Inflammatory macrophage treated with lipopolysaccharide for 4 hours (primary cell): ENCODE results near the gene RPS6KA6.

Experiments used
- DNase-seq: peaks from one replicate; pipeline ENCODE4 v3.0.0-alpha.2; 2020

RPS6KA6 gene

GRCh38 chrX:84187533-84188319 lies at the start of gene RPS6KA6:
Gene RPS6KA6 (minus strand): TSS chrX:84188199. CDS start chrX:84187899, 300 bp downstream.
- DNase-seq, result peak; percentile 14

DNA sequence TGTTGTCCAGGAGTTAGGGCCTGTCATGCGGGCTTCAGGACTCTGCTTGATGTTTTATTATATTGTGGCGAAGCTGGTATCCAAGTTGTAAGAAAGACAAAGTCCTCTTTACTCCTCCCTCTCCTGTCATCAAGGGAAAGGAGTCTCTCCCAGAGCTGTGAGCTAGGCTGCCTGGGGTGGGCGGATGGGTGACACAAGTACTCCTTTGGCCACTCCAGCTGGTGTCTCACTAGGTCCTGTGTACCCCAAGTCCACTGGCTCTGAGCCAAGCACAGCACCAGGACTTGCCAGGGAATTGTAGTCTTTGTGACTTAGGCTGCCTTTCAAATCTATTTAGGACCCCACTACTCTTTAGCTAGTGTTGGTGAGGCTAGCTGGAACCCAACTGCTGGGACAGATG lies 36.7 kb upstream of the RPS6KA6 start:
- no peak for DNase-seq

DNA sequence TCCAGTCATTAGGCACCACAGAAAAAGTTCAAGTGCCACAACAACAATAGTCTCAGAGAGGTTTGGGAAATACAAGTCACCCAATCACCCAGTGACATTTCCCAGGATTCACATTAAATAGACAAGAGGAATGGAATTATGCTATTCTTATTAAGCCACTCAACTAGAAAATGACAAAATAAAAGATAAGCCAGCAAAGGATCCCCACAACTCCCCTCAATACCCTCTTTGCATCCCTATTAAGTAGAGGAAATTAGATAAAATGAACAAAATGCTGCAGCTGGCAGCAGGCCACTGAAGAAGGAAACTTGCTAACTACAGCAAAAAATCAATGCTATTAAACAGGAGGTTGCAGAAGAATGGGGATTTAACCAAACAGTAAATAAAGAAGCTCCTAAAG lies 35.3 kb upstream of the RPS6KA6 start:
- DNase-seq, result no peak

GRCh38 chrX:84221181-84221580 lies 33.2 kb upstream of the RPS6KA6 start:
- no peak for DNase-seq

DNA sequence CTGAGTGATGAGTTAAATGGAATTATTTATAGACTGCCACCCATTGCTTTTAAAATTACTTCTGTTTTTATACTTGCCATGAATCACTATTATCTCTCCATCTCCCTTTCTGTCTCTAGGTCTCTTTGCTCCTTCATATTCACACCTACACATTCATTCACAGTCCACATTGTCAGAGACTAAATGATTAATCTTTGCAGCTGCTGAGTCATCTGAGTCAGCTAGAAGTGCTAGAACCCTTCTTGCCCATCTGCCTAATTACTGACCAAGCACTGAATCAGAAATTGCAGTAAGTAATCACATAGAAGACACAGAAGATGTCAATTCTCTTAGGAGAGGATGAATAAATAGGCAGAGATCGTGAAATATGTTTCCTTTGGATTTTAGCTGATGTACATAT lies 31.6 kb upstream of the RPS6KA6 start:
- DNase-seq, result no peak

DNA sequence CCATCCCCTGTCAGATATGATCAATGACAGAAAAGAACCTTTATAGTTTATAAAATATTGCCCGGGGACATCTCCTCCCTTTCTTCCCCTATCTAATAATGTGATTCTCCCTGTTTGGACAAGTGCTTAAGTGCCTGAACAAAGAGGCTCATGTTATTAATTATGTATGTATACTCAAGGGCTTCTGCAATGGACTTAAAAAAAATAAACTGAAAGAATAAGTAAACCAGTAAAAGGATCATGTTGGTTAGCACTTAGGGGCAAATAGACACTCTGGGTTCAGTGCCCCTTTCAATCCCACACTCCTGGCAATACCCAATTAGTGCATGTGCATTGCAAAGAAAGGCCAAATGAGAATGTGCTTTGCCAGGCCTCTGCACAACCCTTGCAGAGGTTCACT lies 30.7 kb upstream of the RPS6KA6 start:
- DNase-seq, result no peak

DNA sequence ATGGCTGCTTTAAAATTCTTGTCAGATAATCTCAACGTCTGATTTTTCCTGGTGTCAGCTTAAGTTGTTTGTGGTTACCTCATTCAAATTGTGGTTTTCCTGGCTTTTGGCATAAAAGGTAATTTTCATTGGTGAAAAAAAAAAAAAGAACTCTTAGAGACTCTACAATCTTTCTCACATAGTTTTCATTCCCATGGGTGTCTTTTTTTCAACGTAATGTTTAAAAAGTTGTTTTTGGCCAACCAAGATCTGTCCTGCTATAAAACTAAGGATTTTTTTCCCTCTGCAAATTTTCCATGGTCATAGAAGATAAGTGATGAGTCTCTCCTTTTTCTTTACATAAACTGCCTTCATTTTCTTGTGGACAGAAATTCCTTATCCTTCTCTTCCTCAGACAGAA lies 28.9 kb upstream of the RPS6KA6 start:
- no peak for DNase-seq

DNA sequence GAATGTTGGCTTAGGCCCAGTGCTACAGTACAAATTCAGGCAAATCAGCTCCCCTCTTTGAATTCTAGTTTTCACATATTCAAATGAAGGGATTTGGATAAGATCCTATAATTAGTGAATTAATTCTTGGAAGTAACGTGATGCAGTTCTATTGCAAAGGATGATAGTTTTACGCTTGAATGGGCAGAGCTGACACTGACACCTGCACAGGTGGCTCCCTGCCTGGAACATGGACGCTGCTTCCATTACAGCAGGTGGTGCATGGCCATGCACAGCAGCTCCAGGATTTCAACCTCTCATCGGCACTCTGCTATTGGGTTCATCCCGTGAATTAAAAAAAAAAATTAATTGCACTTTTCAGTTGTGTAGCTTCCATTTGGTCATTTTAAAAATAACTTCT lies 28.4 kb upstream of the RPS6KA6 start:
- DNase-seq, result no peak

DNA sequence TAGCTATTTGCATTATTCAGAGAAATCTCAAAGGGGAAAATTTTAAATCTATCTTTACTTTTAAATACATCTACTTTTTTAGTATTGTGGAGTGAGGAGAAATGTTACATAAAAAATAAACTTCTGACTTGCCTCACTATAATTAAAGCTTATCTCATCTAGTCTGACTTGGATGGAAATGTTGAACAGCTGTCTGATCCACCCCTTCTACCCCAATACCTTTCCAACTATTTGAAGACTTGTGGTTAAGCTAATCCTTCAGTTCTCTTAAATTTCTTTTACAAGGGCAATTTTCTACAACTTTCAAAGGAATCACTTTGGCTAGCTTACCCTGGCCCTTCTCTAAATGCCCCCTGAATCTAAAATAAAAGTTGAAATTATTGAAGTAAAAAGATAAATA lies 17.3 kb upstream of the RPS6KA6 start:
- no peak for DNase-seq

- no peak for DNase-seq
These were observed 11.7 kb upstream of the RPS6KA6 start for GRCh38 chrX:84199688-84200087.

GRCh38 chrX:84197550-84197949 lies 9.6 kb upstream of the RPS6KA6 start:
- no peak for DNase-seq

- DNase-seq, result no peak
These were observed 4.0 kb upstream of the RPS6KA6 start for GRCh38 chrX:84192006-84192405.

GRCh38 chrX:84189125-84189524 lies 1.1 kb upstream of the RPS6KA6 start:
- no peak for DNase-seq

DNA sequence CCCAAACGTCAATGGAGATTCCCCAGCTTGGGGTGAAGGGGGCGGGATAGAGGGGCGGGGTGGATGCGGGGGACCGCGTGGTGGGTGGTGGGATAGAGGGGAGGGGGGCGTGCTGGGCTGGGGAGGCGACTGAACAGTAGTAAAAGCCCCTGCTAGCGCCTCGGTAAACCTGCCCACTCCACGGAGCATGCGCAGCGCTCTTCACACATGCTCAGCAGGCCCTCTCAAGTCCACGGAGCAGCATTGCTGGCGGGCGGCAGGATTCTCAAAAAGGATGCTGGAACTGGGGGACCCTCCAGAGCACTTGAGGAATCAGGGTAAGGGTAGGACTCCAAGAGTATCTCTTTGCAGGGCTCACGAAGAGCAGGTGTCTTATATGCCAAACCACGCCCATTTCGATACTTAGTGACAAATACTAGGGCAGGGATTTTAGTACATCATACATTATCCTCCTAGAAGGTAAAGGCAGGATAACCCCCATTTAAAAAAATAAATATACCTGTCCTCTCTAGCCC lies 378 bp upstream of the RPS6KA6 start:
- no peak for DNase-seq

- DNase-seq, result no peak
These were observed 1.1 kb downstream of the RPS6KA6 start for GRCh38 chrX:84186603-84187532.

DNA sequence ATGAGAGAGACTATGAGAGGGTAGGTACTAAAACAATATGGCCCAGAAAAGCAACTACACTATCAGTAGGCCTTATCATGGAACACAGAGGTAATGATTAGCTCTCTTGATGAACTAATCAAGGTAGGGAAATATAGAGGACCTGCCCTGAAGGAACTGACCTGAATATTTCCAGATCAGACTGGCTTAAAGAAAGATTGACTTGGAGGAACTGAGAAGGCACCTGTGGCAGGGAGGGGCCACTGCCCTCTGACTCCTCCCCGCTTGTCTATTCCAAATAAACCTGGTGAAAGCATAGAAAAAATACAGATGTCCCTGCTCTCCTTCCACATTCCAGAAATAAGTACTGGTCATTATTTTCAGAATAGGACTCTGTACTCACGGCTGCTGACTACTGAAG lies 5.5 kb downstream of the RPS6KA6 start:
- no peak for DNase-seq

DNA sequence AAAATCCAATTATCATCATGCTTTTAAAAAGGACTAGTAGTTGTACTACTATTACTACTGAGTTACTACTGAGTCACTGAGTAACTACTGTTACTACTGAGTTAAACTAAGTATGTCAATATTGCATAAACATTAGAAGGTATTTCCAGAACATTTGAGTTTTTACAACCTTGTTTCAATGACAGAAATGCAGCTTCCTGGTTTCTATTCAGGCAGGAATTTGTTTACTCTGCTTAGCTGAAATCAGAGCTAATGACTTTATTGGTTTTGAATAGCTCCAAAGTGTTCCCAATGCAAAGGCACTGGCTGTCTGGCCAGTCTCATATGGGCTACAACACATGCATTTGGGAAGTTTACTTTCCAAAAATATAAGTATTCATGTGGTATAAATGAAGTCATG lies 12.0 kb downstream of the RPS6KA6 start:
- DNase-seq, result no peak

DNA sequence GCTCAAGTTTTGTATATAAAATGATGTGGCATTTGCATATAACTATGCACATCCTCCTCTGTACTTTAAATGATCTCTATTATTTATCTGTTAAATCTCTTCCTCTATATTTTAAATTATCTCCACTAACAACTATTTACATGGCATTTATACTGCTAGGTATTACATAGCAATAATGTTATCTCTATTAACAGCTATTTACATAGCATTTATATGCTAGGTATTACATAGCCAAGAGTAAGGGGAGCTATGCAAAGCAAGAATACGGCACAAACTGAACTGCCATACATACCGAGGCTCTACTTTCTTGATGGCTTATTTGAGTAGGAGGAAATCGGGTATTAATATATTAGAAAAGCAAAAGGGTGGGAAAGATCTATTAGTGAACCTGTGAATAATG lies 12.7 kb downstream of the RPS6KA6 start:
- DNase-seq, result no peak

- no peak for DNase-seq
These were observed 13.7 kb downstream of the RPS6KA6 start for GRCh38 chrX:84174348-84174747.

GRCh38 chrX:84170931-84171330 lies 17.1 kb downstream of the RPS6KA6 start:
- no peak for DNase-seq

DNA sequence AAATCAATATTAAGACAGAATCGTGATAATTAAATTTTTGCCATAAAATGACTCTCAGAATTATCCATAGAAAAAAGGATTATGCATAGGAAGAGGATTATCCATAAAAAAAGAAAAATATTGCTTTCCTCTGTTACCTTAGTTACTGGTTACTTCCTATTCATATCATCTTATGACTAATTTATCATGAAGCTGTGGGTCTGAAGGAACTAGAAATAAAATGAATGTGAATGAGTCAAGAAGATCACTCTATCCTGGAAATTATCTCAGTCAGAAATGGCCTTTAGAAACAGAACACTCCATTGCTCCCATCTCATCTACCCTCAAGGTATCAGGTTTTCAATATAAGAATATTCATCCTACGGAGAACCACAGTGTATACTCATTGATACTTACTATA lies 19.4 kb downstream of the RPS6KA6 start:
- DNase-seq, result no peak

- no peak for DNase-seq
These were observed 19.9 kb downstream of the RPS6KA6 start for GRCh38 chrX:84168095-84168494.

DNA sequence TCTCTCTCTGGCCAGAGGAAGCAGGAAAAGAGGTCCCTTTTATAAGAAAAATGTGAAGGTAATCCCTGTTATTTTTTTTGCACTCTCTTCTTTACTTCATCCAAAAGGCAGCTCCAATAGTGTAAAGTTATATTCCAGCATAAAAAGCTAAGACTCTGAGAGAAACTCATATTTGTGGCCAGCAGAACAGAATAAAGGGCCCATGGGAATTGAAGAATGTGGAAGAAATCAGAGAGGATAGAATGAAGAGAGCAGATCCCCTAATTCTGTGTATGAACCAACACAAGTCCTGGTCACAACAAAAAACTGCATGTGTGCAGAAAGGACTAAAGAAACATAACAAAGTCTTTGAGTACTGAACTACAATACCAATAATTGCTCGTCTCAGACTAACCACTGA lies 22.3 kb downstream of the RPS6KA6 start:
- no peak for DNase-seq

DNA sequence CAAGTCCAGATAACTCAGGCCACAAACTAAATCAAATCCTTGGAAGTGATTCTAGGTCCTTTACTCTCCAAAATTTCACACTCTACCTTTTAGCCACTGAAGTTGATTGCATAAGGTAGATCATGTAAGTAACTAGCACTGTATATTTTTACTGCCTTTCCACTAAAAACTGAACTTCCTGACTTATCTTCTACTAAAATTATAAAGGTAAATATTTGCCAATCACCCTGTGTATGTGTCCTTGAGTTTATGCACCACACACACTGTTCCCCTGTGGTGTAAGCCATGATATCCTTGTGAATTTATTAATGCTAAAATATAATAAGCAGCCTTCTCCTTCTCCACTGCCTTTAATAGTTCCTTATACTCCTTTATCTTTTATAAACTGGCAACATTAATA lies 25.6 kb downstream of the RPS6KA6 start:
- no peak for DNase-seq
